WI38 (cell line): ENCODE measurements around the gene TVP23B.
A peak's percentile ranks its signal among the peaks of the same experiment; 100 is the strongest.
"Not testable (repeated sequence)": the region's sequence is repeated elsewhere in the genome, so short reads cannot be mapped to it uniquely, and the experiment has no call there.

ENCODE experiments used
- H3K4me3 ChIP-seq: 2 replicates; pipeline ENCODE4 v1.5.1; 2011; ENCODE audit warnings: low read depth, mild to moderate bottlenecking, control low read depth, low read length
- CTCF ChIP-seq: IDR thresholded peaks from 2 replicates; pipeline ENCODE4 v1.5.1; 2012; ENCODE audit warnings: low read depth, mild to moderate bottlenecking, control low read depth, low read length

The TVP23B gene

GRCh38 chr17:18772471-18772870, 8.5 kb upstream of the TVP23B start:
- no peak for TF ChIP-seq CTCF
- H3K4me3 ChIP-seq: no peak overlapping the region

- H3K4me3 ChIP-seq: peak overlapping the region; percentile 64
Observed at GRCh38 chr17:18781805-18782204, 822 bp downstream of the TVP23B start.

GRCh38 chr17:18785933-18786332, 5.0 kb downstream of the TVP23B start:
- H3K4me3 ChIP-seq: not testable (repeated sequence)

- H3K4me3 ChIP-seq: not testable (repeated sequence)
Observed at GRCh38 chr17:18786890-18787289, 5.9 kb downstream of the TVP23B start.

- H3K4me3 ChIP-seq: not testable (repeated sequence)
Observed at GRCh38 chr17:18791402-18791801, 10.4 kb downstream of the TVP23B start.

- H3K4me3 ChIP-seq: not testable (repeated sequence)
Observed at GRCh38 chr17:18794841-18795240, 13.9 kb downstream of the TVP23B start.

- not testable (repeated sequence) for H3K4me3 ChIP-seq
Observed at GRCh38 chr17:18796887-18797286, 15.9 kb downstream of the TVP23B start.

- not testable (repeated sequence) for H3K4me3 ChIP-seq
Observed at GRCh38 chr17:18803458-18804245, 22.7 kb downstream of the TVP23B start.

GRCh38 chr17:18815924-18816323, 34.9 kb downstream of the TVP23B start:
- H3K4me3 ChIP-seq: not testable (repeated sequence)

GRCh38 chr17:18816489-18817371, 35.7 kb downstream of the TVP23B start:
- peak; percentile 23; the same call in 1 of the 2 replicates for TF ChIP-seq CTCF
- H3K4me3 ChIP-seq: not testable (repeated sequence)

GRCh38 chr17:18821430-18821829, 40.4 kb downstream of the TVP23B start:
- not testable (repeated sequence) for H3K4me3 ChIP-seq

GRCh38 chr17:18827613-18828012, 46.6 kb downstream of the TVP23B start:
- not testable (repeated sequence) for H3K4me3 ChIP-seq

- H3K4me3 ChIP-seq: no peak overlapping the region
- no peak for TF ChIP-seq CTCF
Observed at GRCh38 chr17:18848501-18848900, 67.5 kb downstream of the TVP23B start.
